SJSA1 (cell line): ENCODE data around the gene TMEM185B. TPM values are rescaled to one million over a fixed set of nuclear protein-coding genes. Genes with fewer than 3 reads are reported as not detected.
A peak's percentile ranks its signal among the peaks of the same experiment; 100 is the strongest.

ENCODE experiments used
- DNase-seq, 2 experiments: peaks; one replicate each; pipeline ENCODE4 v3.0.0-alpha.2; 2015 to 2020; ENCODE audit warnings: low spot score in 2 of 2, low read depth in 1 of 2
- H3K27ac ChIP-seq: fragments of 250-450 bp; sonication (Bioruptor Pico); 2 replicates; pipeline ENCODE4 v1.5.1; 2020; ENCODE audit warnings: mild to moderate bottlenecking, moderate library complexity
- H3K27me3 ChIP-seq: fragments of 250-450 bp; sonication (Bioruptor Pico); replicated peaks from 2 replicates; pipeline ENCODE4 v1.5.1; 2020; ENCODE audit warnings: mild to moderate bottlenecking, moderate library complexity
- H3K36me3 ChIP-seq: fragments of 250-450 bp; sonication (Bioruptor Pico); 2 replicates; pipeline ENCODE4 v1.5.1; 2020; ENCODE audit warnings: mild to moderate bottlenecking
- H3K4me1 ChIP-seq: fragments of 250-450 bp; sonication (Bioruptor Pico); replicated peaks from 2 replicates; pipeline ENCODE4 v1.6.1; 2021; ENCODE audit warnings: mild to moderate bottlenecking
- H3K4me3 ChIP-seq: fragments of 250-450 bp; sonication (Bioruptor Pico); 2 replicates; pipeline ENCODE4 v1.5.1; 2020; ENCODE audit warnings: mild to moderate bottlenecking
- H3K9me3 ChIP-seq: fragments of 250-450 bp; sonication (Bioruptor Pico); replicated peaks from 2 replicates; pipeline ENCODE4 v1.5.1; 2020; ENCODE audit warnings: mild to moderate bottlenecking
- total RNA-seq: library from RNA; depleted of rRNA; stranded (reverse); fragments of >200 nt; shearing (Covaris generic); gene quantifications from 2 replicates; pipeline ENCODE4 v1.2.3, GENCODE V29; 2014

Gene TMEM185B
- total RNA-seq, 1 experiment from 2014 or later: 52.8 TPM

DNA sequence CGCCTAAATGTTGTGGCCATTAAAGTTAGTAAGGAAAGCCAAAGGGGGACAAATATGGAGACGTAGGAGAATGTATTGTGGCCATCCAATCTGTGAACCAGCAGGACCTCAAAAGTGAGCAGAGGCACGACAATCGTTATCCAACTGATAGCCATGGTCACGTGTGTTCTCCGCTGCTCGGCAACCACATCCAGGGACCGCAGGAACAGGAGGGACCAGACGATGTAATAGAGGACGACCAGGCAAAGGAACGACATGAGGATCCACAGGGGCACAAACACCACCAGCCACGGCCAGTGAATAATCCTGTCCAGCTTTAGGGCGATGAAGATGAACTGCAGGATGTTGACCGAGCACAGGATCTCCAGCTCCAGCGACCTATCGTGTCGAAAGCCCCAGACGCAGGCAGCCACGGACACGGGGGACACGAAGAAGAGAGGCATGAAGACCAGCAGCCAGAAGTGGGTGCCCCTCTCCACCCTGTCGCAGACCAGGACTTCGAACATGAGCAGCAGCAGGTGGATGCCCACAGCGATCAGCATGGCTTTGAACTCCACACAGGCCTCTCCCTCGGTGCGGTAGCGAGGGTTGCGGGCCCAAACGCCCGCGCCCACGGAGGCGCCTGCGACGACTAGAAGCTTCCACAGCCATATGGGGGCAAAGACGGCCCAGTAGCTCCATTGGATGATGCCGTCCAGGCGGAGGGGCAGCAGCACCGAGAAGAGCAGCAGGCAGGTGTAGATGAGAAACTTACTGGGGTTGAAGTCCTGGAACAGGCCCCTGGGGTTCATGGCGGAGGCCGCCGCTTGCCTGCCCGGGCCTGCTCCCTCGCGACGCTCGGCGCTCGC is 790 bp downstream of the TMEM185B start:
- Histone ChIP-seq H3K4me1 (peaks cover 22% of the 10 kb centered on the region), H3K9me3 (peaks cover 10% of the 10 kb centered on the region), H3K36me3 (peaks cover 45% of the 10 kb centered on the region), H3K27ac (peak overlapping the region; percentile 98), H3K4me3 (peak overlapping the region; percentile 89), H3K27me3 (no peaks in the 10 kb centered on the region)
- DNase-seq: no peak

DNA sequence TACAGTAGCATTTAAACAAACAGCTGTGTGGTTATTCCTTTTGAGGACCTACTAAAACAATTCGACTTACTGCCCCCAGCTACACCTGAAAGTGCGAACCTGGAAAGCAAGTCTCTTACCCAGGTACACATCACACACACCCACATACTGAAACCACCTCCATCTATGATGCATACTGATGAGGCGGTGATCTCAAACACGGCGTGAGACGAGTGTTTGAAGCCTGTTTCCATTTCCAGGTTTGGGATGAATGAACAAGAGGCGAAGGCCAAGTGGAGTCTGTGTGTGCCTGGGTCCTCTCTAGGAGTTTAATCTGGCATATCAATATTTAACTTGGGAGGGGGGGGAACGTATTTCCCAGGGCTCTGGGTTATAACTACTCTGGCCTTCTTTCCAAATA is 1.6 kb downstream of the TMEM185B start:
- H3K9me3 ChIP-seq: peaks cover 10% of the 10 kb centered on the region
- peaks cover 46% of the 10 kb centered on the region for H3K36me3 ChIP-seq
- H3K4me1 ChIP-seq: peaks cover 22% of the 10 kb centered on the region
- H3K4me3 ChIP-seq: no peak overlapping the region
- DNase-seq: no peak
- no peak overlapping the region for H3K27ac ChIP-seq
- no peaks in the 10 kb centered on the region for H3K27me3 ChIP-seq

DNA sequence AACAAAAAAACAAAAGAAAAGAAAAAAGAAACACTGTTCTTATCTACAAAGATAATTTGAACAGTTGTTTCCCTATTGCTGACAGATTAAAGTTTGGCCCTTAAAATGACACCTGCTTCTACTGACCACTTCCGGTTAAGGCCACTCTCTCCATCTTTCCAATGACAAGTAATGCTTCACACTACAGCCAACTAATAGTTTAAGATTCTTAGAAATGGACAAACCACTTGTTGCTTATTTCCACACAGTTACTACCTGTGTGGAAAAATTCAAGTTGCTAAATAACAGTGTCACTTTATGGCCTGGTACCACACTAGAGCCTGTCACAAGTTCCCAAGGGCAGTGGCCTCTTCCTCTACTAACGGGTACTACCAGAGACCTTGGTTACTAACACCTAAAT is 2.4 kb downstream of the TMEM185B start:
- Histone ChIP-seq H3K27me3 (no peaks in the 10 kb centered on the region), H3K4me1 (peaks cover 22% of the 10 kb centered on the region), H3K4me3 (no peak overlapping the region)

DNA sequence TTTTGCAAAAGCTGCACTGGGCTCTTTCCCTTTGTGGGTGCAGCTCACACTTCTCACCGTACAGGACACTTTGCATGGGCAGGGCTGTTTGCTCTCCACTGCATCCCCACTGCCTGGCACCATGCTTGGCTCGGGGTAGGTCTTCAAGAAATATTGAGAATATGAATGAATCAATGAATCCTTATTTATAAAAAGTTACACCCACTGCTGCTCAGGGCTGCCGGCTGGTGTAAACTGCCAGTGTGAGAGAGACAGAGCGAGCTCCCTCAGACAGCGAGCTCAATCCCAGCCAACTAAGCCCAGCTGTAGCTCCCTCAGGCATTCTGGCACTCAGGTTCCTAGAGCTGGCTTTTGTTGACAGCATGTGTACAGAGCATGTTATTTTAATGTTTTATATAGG is 3.4 kb downstream of the TMEM185B start:
- no peak for DNase-seq
- no peaks in the 10 kb centered on the region for H3K27me3 ChIP-seq
- no peak overlapping the region for H3K4me3 ChIP-seq
- peaks cover 46% of the 10 kb centered on the region for H3K36me3 ChIP-seq
- peaks cover 22% of the 10 kb centered on the region for H3K4me1 ChIP-seq
- H3K9me3 ChIP-seq: peaks cover 10% of the 10 kb centered on the region
- no peak overlapping the region for H3K27ac ChIP-seq

More for the DNA sequence above, 2.4 kb downstream of the TMEM185B start:
- DNase-seq: no peak
- Histone ChIP-seq H3K9me3 (peaks cover 10% of the 10 kb centered on the region), H3K27ac (no peak overlapping the region), H3K36me3 (peaks cover 46% of the 10 kb centered on the region)

DNA sequence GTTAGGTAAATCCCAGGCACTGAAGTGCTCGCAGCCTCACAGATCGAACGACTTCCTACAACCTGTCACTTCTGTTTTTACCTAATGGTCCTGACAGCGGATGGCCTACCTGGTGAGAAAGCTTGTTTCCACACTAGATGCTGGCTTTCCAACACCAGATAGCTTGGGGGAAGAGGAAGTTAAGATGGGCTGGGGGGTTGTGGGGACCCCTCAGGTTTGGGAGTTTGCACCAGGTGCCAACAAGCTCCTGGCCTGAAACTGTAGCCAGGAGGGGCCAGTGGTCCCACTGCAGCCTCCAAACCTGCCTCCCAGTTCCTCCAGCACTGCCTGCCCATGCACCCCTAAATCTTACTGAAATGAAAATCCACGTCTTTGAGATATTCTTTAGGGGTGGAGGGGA is 3.9 kb downstream of the TMEM185B start:
- no peak for DNase-seq
- peaks cover 46% of the 10 kb centered on the region for H3K36me3 ChIP-seq
- H3K27me3 ChIP-seq: no peaks in the 10 kb centered on the region
- H3K4me3 ChIP-seq: no peak overlapping the region
- H3K27ac ChIP-seq: no peak overlapping the region
- H3K9me3 ChIP-seq: peaks cover 10% of the 10 kb centered on the region
- peaks cover 22% of the 10 kb centered on the region for H3K4me1 ChIP-seq

DNA sequence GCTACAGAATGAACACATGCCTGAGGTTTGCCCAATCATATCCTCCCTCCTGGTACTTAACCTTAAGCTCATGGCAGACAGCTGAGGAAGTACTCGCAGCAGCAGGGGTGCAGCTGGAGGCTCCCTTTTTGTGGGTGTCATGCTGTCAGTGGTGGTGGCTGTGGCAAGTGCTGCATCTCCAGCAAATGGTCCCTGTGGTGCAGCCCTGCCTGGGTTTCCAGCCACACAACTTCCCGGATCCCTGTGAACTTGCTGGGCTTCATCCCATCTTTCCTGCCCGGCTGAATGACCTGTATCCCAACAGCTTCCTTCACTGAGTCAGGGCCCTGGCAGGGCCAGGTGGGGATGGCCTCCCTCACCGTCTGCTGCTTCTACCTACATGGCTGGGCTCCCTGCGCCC is 5.0 kb downstream of the TMEM185B start:
- peaks cover 15% of the 10 kb centered on the region for H3K4me1 ChIP-seq
- peak in 1 of 2 experiments; percentile 11 for DNase-seq
- no peak overlapping the region for H3K4me3 ChIP-seq
- H3K9me3 ChIP-seq: peaks cover 10% of the 10 kb centered on the region
- no peaks in the 10 kb centered on the region for H3K27me3 ChIP-seq
- peaks cover 46% of the 10 kb centered on the region for H3K36me3 ChIP-seq
- H3K27ac ChIP-seq: no peak overlapping the region

DNA sequence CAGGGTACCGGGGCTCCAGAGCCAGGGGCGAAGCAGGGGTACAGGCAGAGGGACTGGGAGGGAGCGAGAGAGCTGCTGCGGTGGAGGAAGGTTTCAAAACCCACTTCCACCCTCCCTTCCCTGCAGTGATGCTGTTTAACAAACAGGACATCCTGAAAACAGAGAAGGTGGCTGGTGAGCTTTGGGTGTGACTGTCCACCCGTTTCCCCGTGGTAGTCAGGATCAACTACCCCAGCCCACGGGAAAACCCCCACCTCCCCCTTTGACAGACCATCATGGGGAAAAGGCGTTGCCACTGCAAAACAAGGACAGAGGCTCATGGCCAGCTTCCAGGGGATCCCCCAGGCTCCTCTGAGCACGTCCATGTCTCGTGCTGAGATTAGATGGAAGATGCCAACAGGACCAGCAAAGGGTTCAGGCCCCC is 12.9 kb downstream of the TMEM185B start:
- Histone ChIP-seq H3K4me3 (no peak overlapping the region), H3K9me3 (no peaks in the 10 kb centered on the region), H3K4me1 (no peaks in the 10 kb centered on the region), H3K27me3 (no peaks in the 10 kb centered on the region), H3K27ac (no peak overlapping the region), H3K36me3 (no peaks in the 10 kb centered on the region)
- peak in 1 of 2 experiments; percentile 34 for DNase-seq

DNA sequence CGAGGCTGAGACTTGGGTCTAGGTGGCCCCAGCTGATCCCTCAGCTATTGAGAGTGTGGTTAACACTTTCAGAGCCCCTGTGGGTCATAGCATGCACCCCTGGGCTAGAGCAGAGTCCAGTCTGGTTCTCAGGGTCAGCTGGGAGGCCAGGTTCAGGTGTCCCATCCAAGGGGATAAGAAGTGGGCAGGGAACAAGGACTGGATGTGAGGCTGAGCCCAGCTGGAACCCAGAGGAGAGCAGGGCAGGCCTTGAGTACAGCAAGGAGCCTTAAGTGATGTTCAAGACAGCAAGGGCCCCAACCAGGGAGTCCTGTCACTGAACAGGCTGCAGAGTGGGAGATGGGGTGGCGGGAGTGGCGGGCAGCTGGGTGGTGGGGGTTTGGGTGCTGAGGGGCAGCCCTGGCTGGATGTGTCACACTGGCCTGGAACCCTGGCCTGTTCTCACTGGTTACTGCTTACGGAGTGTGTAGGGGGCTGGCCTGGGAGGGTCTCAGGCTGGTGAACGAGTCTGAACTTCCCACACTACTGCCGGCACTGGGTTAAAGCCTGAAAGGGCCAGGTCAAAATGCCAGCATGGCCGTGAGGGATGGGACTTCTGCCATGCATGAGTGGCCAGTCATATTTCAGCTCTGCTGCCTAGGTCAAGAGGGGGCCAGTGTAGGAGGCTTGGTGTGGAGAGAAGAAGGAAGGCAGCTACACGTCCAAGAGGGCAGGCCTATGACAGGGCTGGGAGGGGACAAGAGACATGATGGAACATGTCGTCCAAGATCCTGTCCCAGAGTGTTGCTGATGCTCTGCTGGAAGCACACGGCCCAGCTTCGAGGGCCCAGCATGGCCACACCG is 13.6 kb downstream of the TMEM185B start:
- H3K27me3 ChIP-seq: no peaks in the 10 kb centered on the region
- no peaks in the 10 kb centered on the region for H3K9me3 ChIP-seq
- H3K4me1 ChIP-seq: no peaks in the 10 kb centered on the region
- no peaks in the 10 kb centered on the region for H3K36me3 ChIP-seq
- no peak overlapping the region for H3K27ac ChIP-seq
- DNase-seq: peak in 1 of 2 experiments; percentile 37
- no peak overlapping the region for H3K4me3 ChIP-seq

DNA sequence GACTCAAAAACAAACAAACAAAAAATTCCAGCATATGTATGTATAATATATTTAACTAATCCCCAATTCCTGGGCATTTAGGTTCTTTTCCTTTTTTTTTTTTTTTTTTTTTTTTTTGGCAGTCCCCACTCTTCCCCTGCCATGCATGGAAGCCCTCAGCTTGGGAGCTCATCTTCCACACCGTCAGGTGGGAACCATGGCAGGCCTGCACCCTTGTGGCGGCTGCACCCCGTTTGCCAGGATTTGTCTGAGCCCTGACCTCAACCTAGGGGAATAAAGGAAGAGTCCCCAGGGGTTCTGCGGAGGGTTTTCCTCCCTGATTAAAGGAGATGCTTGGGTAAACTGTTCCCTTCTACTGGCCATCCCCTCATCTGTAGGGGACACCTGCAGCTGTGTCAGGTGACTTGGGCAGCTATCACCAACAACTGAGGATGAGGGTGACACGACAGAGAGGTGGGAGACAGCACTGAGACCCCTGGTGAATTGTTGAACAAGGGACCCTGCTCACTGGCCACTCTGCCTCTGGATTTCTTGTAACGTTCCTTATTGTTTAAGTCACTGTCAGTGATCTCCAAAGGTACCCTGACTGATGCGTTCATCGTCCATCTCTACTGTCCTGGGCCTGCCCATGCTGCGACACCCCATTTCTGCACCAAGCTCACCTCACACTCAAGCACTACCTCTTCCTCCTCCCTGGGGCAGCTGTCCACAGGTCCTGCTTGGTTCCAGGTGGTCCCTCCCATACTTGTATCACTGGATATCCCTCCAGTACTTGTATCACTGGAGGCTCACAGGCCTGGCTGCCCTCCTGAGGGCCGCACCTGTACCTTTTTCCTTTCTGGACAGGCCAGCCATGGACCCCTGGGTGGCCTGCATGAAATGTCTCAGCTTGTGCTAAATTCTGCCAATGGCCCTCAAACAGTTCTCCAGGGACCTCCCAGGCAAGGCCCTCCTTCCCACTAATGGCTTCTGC is 14.5 kb downstream of the TMEM185B start:
- Histone ChIP-seq H3K9me3 (no peaks in the 10 kb centered on the region), H3K27ac (no peak overlapping the region), H3K4me3 (no peak overlapping the region), H3K27me3 (no peaks in the 10 kb centered on the region), H3K36me3 (no peaks in the 10 kb centered on the region), H3K4me1 (no peaks in the 10 kb centered on the region)
- peak in 1 of 2 experiments; percentile 34 for DNase-seq

DNA sequence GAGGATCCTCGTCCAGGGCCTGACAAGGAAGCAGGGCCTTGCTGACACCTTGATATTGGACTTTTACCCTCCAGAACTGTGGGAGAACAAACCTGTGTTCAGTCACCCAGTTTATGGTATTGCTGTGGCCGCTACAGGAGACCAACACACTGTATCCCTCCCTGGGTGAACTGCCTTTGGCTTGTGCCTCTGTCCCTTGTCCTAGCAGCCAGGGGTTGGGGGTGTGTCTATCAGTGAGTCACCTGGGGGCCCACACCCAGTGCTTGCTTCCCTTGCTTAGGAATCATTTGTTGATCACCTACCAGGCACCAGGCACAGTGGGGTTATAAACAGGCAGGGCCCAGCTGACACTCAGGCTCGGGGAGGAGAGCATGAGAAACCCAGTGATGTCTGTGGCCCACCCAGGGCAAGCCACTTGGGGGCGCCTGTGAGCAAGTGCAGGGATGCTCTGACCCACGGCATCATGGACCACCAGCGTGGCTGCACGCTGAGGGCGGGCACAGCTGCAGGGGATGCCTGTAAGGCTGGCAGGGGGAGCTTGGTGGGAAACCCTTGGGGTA is 17.1 kb downstream of the TMEM185B start:
- H3K4me1 ChIP-seq: no peaks in the 10 kb centered on the region
- no peaks in the 10 kb centered on the region for H3K36me3 ChIP-seq
- no peak overlapping the region for H3K4me3 ChIP-seq
- no peak overlapping the region for H3K27ac ChIP-seq
- DNase-seq: peak in 1 of 2 experiments; percentile 61
- H3K27me3 ChIP-seq: no peaks in the 10 kb centered on the region
- no peaks in the 10 kb centered on the region for H3K9me3 ChIP-seq

DNA sequence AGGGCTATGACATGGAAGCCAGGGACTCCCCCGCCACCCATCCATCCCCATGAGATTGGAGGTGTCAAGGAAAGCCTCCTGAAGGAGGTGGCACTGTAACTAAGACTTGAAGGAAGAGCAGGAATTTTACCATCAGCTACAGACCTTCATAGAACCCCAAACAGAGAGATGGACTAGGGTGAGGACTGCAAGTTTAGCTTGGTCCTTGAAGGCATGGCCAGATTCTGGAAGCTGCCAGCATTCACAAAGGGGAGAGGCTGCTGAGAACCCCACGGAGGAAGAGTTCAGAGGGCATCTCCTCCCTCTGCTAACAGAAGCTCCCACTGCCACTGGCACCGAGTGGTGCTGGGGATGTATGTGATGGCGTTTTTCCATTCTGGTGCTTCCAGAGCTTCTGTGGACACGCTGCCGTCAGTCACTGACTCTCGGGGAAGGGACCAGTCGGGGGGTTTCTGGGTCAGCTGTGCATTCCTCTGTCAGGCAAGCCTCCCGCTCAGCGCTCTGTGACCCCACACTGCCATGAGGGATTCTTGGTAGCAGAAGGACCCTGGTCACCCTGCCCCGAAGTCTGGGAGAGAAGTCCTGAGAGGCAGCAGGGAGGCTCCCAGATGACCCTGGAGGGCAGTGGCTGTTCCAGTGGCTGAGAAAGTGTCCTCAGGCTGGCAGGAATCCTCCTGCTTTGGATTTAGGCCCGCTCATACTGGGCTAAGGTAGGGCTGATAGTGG is 18.1 kb downstream of the TMEM185B start:
- Histone ChIP-seq H3K4me1 (no peaks in the 10 kb centered on the region), H3K9me3 (no peaks in the 10 kb centered on the region), H3K27ac (no peak overlapping the region), H3K4me3 (no peak overlapping the region), H3K27me3 (no peaks in the 10 kb centered on the region), H3K36me3 (no peaks in the 10 kb centered on the region)
- peak in 1 of 2 experiments; percentile 39 for DNase-seq

DNA sequence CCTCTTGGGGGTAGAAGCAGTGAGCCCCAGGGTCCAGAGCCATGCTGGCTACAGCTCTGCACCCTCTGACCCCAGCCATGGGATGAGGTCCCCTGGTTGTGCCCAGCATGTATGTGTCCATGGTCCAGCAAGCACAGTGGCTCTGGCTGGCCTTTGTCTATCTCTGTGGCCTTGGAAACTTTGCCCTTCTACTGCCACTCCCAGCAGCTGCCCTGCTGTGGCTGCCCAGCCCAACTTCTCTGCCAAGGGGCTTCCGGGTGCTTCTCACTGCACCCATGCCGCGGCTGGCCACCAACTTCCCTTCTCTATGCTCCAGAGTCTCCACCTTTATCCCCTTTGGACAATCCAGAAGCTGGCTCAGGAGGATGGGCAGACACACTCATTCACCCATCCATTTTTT is 18.8 kb downstream of the TMEM185B start:
- peak in 1 of 2 experiments; percentile 34 for DNase-seq
- no peak overlapping the region for H3K4me3 ChIP-seq
- no peaks in the 10 kb centered on the region for H3K36me3 ChIP-seq
- no peaks in the 10 kb centered on the region for H3K4me1 ChIP-seq
- H3K27ac ChIP-seq: no peak overlapping the region
- no peaks in the 10 kb centered on the region for H3K27me3 ChIP-seq
- no peaks in the 10 kb centered on the region for H3K9me3 ChIP-seq
